ENCODE results near the gene SEMA6A.

The SEMA6A gene

GRCh38 chr5:116394186-116394867 lies 180.3 kb downstream of the SEMA6A start:
- no peak for DNase-seq
- H3K9me3 Mint-ChIP-seq = peaks cover 0 to 6% of the 10 kb centered on the region in 2 donors
- no peak for ATAC-seq (replicated peaks)

More at GRCh38 chr5:116394186-116394867, 180.3 kb downstream of the SEMA6A start:
- H3K4me1 Mint-ChIP-seq = no peaks in the 10 kb centered on the region
- no peaks in the 10 kb centered on the region for H3K27me3 Mint-ChIP-seq
- H3K4me3 Mint-ChIP-seq = no peak overlapping the region
- peaks cover 15 to 16% of the 10 kb centered on the region in 2 donors for H3K36me3 Mint-ChIP-seq
- no peak overlapping the region for H3K27ac Mint-ChIP-seq

Data from stimulated activated naive B cell treated with anti-CD40 and anti-IgM and Interleukin-4, amounts not matched to agents 10 μg/mL and 1 μg/mL and 100 μg/mL, for 72 hours (primary cell).